Measurements from ENCODE around the gene ZNF777. TPM values are rescaled to one million over a fixed set of nuclear protein-coding genes. Genes with fewer than 3 reads are reported as not detected.
A peak's percentile ranks its signal among the peaks of the same experiment; 100 is the strongest.

The ZNF777 gene
- total RNA-seq, 1 experiment from 2014 or later: 17.4 TPM

DNA sequence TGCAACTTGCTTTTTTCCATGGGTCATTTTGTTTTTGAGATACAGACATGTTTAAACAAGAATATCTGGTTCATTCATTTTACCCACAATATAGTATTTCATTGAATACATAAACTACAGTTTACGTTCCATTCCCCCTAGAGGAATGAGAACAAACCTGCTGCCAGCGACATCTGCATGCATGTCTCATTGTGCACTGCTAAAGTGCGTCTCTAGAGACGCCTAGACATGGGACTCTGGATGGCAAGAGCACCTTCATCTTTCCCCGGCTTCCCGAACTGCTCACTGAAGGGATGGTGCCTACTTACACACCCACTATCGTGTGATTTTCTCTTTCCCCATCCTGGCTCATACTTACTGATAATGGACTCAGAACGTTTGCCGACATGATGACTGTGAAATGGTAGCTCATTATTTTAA, 1.2 kb upstream of the ZNF777 start:
- H3K27ac ChIP-seq (ENCODE audit: low read length): no peak overlapping the region
- BruUV-seq (replicated peaks): no TSS peak
- intact Hi-C loops (cut with micrococcal nuclease; ENCODE audit: unreplicated experiment): no loop called here
- in situ Hi-C loops (cut with HindIII; ENCODE audit: low pct_unique_long_range_greater_than_20kb, low sequenced_read_pairs): no loop called here
- H3K4me1 ChIP-seq (ENCODE audit: control insufficient read depth, insufficient read depth, low read length): peaks cover 12% of the 10 kb centered on the region; the same call in 1 of the 2 replicates
- DNase-seq (ENCODE audit: low read depth, low spot score) (no peak), ATAC-seq (no peak)
- H3K36me3 ChIP-seq (ENCODE audit: control insufficient read depth, insufficient read depth, low read length): no peaks in the 10 kb centered on the region
- H3K4me3 ChIP-seq (ENCODE audit: low read depth in 2 of 2, low read length in 2 of 2): no peak overlapping the region
- H3K9me3 ChIP-seq (ENCODE audit: control insufficient read depth, insufficient read depth, low read depth, low read length): peaks cover 2% of the 10 kb centered on the region; the same call in 1 of the 2 replicates
- TF ChIP-seq, protein P1, sequence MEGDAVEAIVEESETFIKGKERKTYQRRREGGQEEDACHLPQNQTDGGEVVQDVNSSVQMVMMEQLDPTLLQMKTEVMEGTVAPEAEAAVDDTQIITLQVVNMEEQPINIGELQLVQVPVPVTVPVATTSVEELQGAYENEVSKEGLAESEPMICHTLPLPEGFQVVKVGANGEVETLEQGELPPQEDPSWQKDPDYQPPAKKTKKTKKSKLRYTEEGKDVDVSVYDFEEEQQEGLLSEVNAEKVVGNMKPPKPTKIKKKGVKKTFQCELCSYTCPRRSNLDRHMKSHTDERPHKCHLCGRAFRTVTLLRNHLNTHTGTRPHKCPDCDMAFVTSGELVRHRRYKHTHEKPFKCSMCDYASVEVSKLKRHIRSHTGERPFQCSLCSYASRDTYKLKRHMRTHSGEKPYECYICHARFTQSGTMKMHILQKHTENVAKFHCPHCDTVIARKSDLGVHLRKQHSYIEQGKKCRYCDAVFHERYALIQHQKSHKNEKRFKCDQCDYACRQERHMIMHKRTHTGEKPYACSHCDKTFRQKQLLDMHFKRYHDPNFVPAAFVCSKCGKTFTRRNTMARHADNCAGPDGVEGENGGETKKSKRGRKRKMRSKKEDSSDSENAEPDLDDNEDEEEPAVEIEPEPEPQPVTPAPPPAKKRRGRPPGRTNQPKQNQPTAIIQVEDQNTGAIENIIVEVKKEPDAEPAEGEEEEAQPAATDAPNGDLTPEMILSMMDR (IDR thresholded peaks at IDR 0.05): no peak
- TF ChIP-seq TCF7L2 (IDR thresholded peaks at IDR 0.05; ENCODE audit: low read depth, low read length) (no peak), SIN3A (IDR thresholded peaks at IDR 0.05; ENCODE audit: borderline replicate concordance, insufficient read depth, low read depth, low read length) (no peak), POLR2AphosphoS5 (IDR thresholded peaks at IDR 0.05; ENCODE audit: low read depth, low read length) (no peak)
- TF ChIP-seq, protein P2, sequence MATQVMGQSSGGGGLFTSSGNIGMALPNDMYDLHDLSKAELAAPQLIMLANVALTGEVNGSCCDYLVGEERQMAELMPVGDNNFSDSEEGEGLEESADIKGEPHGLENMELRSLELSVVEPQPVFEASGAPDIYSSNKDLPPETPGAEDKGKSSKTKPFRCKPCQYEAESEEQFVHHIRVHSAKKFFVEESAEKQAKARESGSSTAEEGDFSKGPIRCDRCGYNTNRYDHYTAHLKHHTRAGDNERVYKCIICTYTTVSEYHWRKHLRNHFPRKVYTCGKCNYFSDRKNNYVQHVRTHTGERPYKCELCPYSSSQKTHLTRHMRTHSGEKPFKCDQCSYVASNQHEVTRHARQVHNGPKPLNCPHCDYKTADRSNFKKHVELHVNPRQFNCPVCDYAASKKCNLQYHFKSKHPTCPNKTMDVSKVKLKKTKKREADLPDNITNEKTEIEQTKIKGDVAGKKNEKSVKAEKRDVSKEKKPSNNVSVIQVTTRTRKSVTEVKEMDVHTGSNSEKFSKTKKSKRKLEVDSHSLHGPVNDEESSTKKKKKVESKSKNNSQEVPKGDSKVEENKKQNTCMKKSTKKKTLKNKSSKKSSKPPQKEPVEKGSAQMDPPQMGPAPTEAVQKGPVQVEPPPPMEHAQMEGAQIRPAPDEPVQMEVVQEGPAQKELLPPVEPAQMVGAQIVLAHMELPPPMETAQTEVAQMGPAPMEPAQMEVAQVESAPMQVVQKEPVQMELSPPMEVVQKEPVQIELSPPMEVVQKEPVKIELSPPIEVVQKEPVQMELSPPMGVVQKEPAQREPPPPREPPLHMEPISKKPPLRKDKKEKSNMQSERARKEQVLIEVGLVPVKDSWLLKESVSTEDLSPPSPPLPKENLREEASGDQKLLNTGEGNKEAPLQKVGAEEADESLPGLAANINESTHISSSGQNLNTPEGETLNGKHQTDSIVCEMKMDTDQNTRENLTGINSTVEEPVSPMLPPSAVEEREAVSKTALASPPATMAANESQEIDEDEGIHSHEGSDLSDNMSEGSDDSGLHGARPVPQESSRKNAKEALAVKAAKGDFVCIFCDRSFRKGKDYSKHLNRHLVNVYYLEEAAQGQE (IDR thresholded peaks at IDR 0.05; ENCODE audit: insufficient read depth in 1 of 2, low read depth in 2 of 2, low read length in 1 of 2): no peak
- H3K27me3 ChIP-seq (ENCODE audit: control insufficient read depth, insufficient read depth, low read length): no peaks in the 10 kb centered on the region
- CTCF ChIA-PET: no interaction called here
- POLR2A ChIA-PET: no interaction called here

DNA sequence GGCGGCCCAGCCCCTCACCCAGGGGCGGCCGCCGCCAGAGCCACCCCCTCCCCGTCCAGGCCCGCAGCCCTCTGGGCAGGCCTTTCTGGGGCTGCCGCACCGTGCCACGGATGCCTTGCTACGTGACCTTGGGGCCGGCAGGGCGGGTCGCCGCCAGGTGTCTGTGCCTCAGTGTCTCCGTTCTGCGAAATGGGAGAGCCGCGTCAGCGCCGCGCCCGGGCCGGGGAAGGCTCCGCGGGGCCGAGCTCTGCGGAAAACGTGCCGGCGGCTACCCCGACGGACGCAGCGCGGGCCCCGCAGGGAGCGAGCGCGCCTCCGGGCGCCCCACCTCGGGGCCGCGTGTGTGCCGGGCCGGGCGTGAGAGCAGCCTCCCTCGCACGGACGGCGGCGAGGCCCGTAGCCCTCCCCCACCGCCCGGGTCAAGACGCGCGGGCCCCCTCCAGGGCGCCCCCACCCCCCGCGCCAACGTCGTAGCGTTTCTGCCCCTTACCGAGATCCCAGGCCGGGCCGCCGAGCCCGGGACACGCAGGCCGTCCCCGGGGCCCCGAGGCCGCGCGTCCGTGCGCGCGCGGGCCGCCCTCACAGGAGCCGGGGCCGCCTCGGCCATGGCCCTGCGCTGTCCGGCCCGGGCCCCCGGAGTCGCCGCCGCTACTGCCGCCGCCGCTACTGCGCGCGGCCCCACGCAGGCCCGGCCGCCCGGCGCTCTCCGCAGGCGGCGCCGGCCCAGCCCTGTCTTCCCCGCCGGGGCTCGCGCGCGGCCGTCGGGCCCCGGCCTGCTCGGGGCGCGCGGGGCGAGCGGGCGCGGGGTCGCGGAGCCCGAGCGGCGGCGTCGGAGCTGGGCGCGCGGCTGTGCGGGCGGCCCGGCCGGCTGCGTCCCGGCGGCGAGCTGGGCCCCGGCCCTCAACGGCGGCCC, 1.1 kb downstream of the ZNF777 start:
- CTCF ChIA-PET: interaction anchor here (0.6 kb wide), 3 partner anchors 20 to 105 kb away, joined by 3 to 6 read pairs (median 3); no protein-coding TSS in a partner anchor
- POLR2A ChIA-PET: no interaction called here
- DNase-seq (ENCODE audit: low read depth, low spot score) (no peak), ATAC-seq (peak; percentile 76)
- intact Hi-C loops (cut with micrococcal nuclease; ENCODE audit: unreplicated experiment) (no loop called here), in situ Hi-C loops (cut with HindIII; ENCODE audit: low pct_unique_long_range_greater_than_20kb, low sequenced_read_pairs) (no loop called here)
- Histone ChIP-seq H3K27me3 (ENCODE audit: control insufficient read depth, insufficient read depth, low read length) (no peaks in the 10 kb centered on the region), H3K9me3 (ENCODE audit: control insufficient read depth, insufficient read depth, low read depth, low read length) (no peaks in the 10 kb centered on the region), H3K36me3 (ENCODE audit: control insufficient read depth, insufficient read depth, low read length) (no peaks in the 10 kb centered on the region; the same call in 1 of the 2 replicates), H3K4me1 (ENCODE audit: control insufficient read depth, insufficient read depth, low read length) (peaks cover 12% of the 10 kb centered on the region; the same call in 1 of the 2 replicates), H3K4me3 (ENCODE audit: low read depth in 2 of 2, low read length in 2 of 2) (peak overlapping the region; percentile 53 to 72), H3K27ac (ENCODE audit: low read length) (no peak overlapping the region)
- no TSS peak for BruUV-seq (replicated peaks)
- TF ChIP-seq, protein P2 (IDR thresholded peaks at IDR 0.05; ENCODE audit: insufficient read depth in 1 of 2, low read depth in 2 of 2, low read length in 1 of 2): no peak
- TF ChIP-seq TCF7L2 (IDR thresholded peaks at IDR 0.05; ENCODE audit: low read depth, low read length): no peak
- 0 out of 2 replicates have a peak, but pooled peaks have one; percentile 27 for TF ChIP-seq SIN3A (IDR thresholded peaks at IDR 0.05; ENCODE audit: borderline replicate concordance, insufficient read depth, low read depth, low read length)
- TF ChIP-seq POLR2AphosphoS5 (IDR thresholded peaks at IDR 0.05; ENCODE audit: low read depth, low read length): no peak
- TF ChIP-seq, protein P1 (IDR thresholded peaks at IDR 0.05): no peak

Measured in Panc1 (cell line).